PC-3 (cell line): ENCODE data around the gene RIMS4. TPM values are rescaled to one million over a fixed set of nuclear protein-coding genes. Genes with fewer than 3 reads are reported as not detected.

Source experiments
- ATAC-seq: fragments of 200-7000 bp; cut with Tn5 transposase; 2 replicates; pipeline ENCODE4 v1.9.1; 2020; ENCODE audit warnings: mild to moderate bottlenecking, moderate library complexity
- BruUV-seq: library from RNA; stranded (reverse); fragments of 400-500 nt; replicated peaks from 2 replicates; lab custom pipeline; 2021; lab: Mats Ljungman, UMichigan
- CTCF ChIA-PET: fragments of 300-600 bp; sonication (Branson Sonifier 250); formaldehyde crosslinking; loops from one replicate; lab custom pipeline; 2022; ENCODE audit warnings: antibody characterized with exemption; lab: Charles Lee
- POLR2A ChIA-PET: fragments of 300-600 bp; sonication (Branson Sonifier 250); formaldehyde crosslinking; loops from one replicate; lab custom pipeline; 2022; ENCODE audit warnings: antibody characterized with exemption; ENCODE audit not compliant: unreplicated experiment; lab: Charles Lee
- DNase-seq: peaks from one replicate; pipeline ENCODE4 v3.0.0-alpha.2; 2015
- H2AFZ ChIP-seq: fragments of 300-600 bp; sonication (generic); 2 replicates; pipeline ENCODE4 v1.6.0; 2016; ENCODE audit warnings: antibody characterized with exemption, low read length
- H3F3A ChIP-seq: fragments of 300-600 bp; sonication (generic); one replicate; pipeline ENCODE4 v1.6.0; 2017; ENCODE audit warnings: antibody characterized with exemption, low read length, control low read depth, mild to moderate bottlenecking; ENCODE audit not compliant: unreplicated experiment
- H3K27ac ChIP-seq: fragments of 300-600 bp; sonication (generic); 2 replicates; pipeline ENCODE4 v1.5.1; 2016; ENCODE audit warnings: mild to moderate bottlenecking, low read length
- H3K27me3 ChIP-seq: fragments of 300-600 bp; sonication (generic); 2 replicates; pipeline ENCODE4 v1.6.1; 2016; ENCODE audit warnings: low read length, mixed read lengths
- H3K36me3 ChIP-seq: fragments of 300-600 bp; sonication (generic); 2 replicates; pipeline ENCODE4 v1.6.1; 2016; ENCODE audit warnings: low read depth, mixed run types, low read length, mixed read lengths
- H3K4me1 ChIP-seq: fragments of 300-600 bp; sonication (generic); 2 replicates; pipeline ENCODE4 v1.5.1; 2016; ENCODE audit warnings: low read length; ENCODE audit not compliant: insufficient read depth
- H3K4me2 ChIP-seq: fragments of 300-600 bp; sonication (generic); 2 replicates; pipeline ENCODE4 v1.6.0; 2016; ENCODE audit warnings: low read length
- H3K4me3 ChIP-seq: fragments of 300-600 bp; sonication (generic); 2 replicates; pipeline ENCODE4 v1.5.1; 2016; ENCODE audit warnings: mild to moderate bottlenecking, low read length, mixed read lengths
- H3K79me2 ChIP-seq: fragments of 300-600 bp; sonication (generic); 2 replicates; pipeline ENCODE4 v1.6.1; 2017; ENCODE audit warnings: low read length, mixed read lengths
- H3K9ac ChIP-seq: fragments of 300-600 bp; sonication (generic); 2 replicates; pipeline ENCODE4 v1.6.0; 2016; ENCODE audit warnings: mild to moderate bottlenecking, low read length
- H3K9me2 ChIP-seq: fragments of 300-600 bp; sonication (generic); replicated peaks from 2 replicates; pipeline ENCODE4 v1.6.1; 2016; ENCODE audit warnings: mixed run types, low read length, mixed read lengths
- H3K9me3 ChIP-seq: fragments of 300-600 bp; sonication (generic); 2 replicates; pipeline ENCODE4 v1.6.1; 2016; ENCODE audit warnings: low read length, mixed read lengths
- H4K20me1 ChIP-seq: fragments of 300-600 bp; sonication (generic); 2 replicates; pipeline ENCODE4 v1.6.1; 2016; ENCODE audit warnings: low read length, mixed read lengths
- EZH2 ChIP-seq: fragments of 300-600 bp; sonication (generic); IDR thresholded peaks from one replicate; pipeline ENCODE4 v1.6.1; 2017; ENCODE audit warnings: antibody characterized with exemption, mild to moderate bottlenecking, low read length; ENCODE audit not compliant: unreplicated experiment
- EZH2phosphoT487 ChIP-seq: fragments of 300-600 bp; sonication (generic); IDR thresholded peaks from 2 replicates; pipeline ENCODE4 v1.6.1; 2018; ENCODE audit warnings: mild to moderate bottlenecking, antibody characterized with exemption, low read length, borderline replicate concordance
- intact Hi-C: fragments of 100-400 bp; cut with micrococcal nuclease; formaldehyde crosslinking; loops from 2 replicates; pipeline ENCODE4 v1.9.0; 2023
- total RNA-seq: library from RNA; depleted of rRNA; stranded (reverse); fragments of >200 nt; gene quantifications from 2 replicates; pipeline ENCODE4 v1.2.3, GENCODE V29; 2014
- TF ChIP-seq, protein P1 (sequence below): fragments of 300-600 bp; sonication (generic); conservative IDR thresholded peaks from 2 replicates; pipeline ENCODE4 v1.5.1; 2017; ENCODE audit warnings: antibody characterized with exemption, low read depth, mild to moderate bottlenecking, low read length

The RIMS4 gene
- total RNA-seq, 1 experiment from 2014 or later = 0.04 TPM

DNA sequence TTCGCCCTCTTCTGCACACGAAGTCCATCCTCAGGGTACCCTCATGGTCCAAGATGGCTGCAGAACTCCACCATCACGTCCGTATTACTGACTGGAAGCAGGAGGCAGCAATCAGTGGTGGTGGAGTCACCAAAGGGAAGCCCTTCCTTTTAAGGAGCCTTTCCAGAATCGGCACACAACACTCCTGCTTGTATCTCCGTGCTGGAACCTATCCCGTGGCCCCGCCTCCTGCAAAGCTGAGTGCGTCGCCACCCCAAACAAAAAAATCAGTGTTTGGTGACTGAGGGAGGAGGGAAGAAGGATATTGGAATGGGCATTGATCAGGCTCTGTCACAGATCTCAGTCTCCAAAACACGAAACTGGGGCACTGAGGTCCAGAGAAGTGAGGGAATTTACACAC is 101.0 kb downstream of the RIMS4 start:
- ChIA-PET CTCF (no interaction called here), POLR2A (no interaction called here)
- H3K4me1 ChIP-seq = peaks cover 8% of the 10 kb centered on the region
- H3K27ac ChIP-seq = no peak overlapping the region
- no peak overlapping the region for H3K4me3 ChIP-seq
- DNase-seq = no peak
- TF ChIP-seq EZH2 = no peak
- no peak for TF ChIP-seq EZH2phosphoT487
- TF ChIP-seq, protein P1, sequence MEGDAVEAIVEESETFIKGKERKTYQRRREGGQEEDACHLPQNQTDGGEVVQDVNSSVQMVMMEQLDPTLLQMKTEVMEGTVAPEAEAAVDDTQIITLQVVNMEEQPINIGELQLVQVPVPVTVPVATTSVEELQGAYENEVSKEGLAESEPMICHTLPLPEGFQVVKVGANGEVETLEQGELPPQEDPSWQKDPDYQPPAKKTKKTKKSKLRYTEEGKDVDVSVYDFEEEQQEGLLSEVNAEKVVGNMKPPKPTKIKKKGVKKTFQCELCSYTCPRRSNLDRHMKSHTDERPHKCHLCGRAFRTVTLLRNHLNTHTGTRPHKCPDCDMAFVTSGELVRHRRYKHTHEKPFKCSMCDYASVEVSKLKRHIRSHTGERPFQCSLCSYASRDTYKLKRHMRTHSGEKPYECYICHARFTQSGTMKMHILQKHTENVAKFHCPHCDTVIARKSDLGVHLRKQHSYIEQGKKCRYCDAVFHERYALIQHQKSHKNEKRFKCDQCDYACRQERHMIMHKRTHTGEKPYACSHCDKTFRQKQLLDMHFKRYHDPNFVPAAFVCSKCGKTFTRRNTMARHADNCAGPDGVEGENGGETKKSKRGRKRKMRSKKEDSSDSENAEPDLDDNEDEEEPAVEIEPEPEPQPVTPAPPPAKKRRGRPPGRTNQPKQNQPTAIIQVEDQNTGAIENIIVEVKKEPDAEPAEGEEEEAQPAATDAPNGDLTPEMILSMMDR = no peak
- H3K9me3 ChIP-seq = no peaks in the 10 kb centered on the region
- H3K79me2 ChIP-seq = no peaks in the 10 kb centered on the region
- intact Hi-C loops = no loop called here
- no peaks in the 10 kb centered on the region for H4K20me1 ChIP-seq
- no peaks in the 10 kb centered on the region for H3K27me3 ChIP-seq
- no peaks in the 10 kb centered on the region for H3F3A ChIP-seq
- H2AFZ ChIP-seq = no peak overlapping the region
- H3K9ac ChIP-seq = no peak overlapping the region
- H3K9me2 ChIP-seq = no peaks in the 10 kb centered on the region
- no TSS peak for BruUV-seq
- H3K4me2 ChIP-seq = no peak overlapping the region
- H3K36me3 ChIP-seq = no peaks in the 10 kb centered on the region
- ATAC-seq = no peak

DNA sequence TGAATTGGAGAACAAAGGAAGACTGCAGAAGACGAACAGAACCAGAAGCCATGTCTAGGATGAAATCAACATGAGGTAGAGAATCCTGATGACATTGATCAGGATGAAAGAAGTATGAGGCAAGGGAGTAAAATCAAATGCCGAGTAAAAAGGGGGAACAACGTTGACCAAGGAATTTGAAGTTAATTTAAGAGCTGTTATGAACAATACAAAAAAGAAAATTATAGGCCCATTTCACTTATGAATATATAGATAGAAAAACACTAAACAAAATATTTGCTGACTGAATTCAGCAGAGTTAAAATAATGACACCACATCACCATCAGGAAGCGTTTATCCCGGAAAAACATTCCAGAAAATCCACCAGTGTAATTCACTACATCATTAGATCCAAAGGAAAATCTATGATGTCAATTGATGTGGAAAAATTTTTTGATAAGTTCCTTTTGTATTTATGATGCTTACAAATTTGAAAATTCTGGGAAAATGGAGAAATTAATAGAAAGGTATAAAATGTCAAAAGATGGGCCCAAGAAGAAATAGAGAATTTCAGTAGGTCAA is 103.2 kb downstream of the RIMS4 start:
- Histone ChIP-seq H3K4me1 (peaks cover 8% of the 10 kb centered on the region), H3K27ac (no peak overlapping the region), H3F3A (no peaks in the 10 kb centered on the region), H3K9me2 (no peaks in the 10 kb centered on the region), H2AFZ (no peak overlapping the region), H3K4me2 (no peak overlapping the region), H3K9me3 (no peaks in the 10 kb centered on the region), H3K36me3 (no peaks in the 10 kb centered on the region), H3K9ac (no peak overlapping the region), H3K79me2 (no peaks in the 10 kb centered on the region), H4K20me1 (no peaks in the 10 kb centered on the region), H3K4me3 (no peak overlapping the region), H3K27me3 (no peaks in the 10 kb centered on the region)
- ChIA-PET CTCF (no interaction called here), POLR2A (no interaction called here)
- BruUV-seq = no TSS peak
- intact Hi-C loops = no loop called here
- ATAC-seq (no peak), DNase-seq (no peak)
- TF ChIP-seq, protein P1 = no peak
- TF ChIP-seq EZH2 = no peak
- no peak for TF ChIP-seq EZH2phosphoT487

DNA sequence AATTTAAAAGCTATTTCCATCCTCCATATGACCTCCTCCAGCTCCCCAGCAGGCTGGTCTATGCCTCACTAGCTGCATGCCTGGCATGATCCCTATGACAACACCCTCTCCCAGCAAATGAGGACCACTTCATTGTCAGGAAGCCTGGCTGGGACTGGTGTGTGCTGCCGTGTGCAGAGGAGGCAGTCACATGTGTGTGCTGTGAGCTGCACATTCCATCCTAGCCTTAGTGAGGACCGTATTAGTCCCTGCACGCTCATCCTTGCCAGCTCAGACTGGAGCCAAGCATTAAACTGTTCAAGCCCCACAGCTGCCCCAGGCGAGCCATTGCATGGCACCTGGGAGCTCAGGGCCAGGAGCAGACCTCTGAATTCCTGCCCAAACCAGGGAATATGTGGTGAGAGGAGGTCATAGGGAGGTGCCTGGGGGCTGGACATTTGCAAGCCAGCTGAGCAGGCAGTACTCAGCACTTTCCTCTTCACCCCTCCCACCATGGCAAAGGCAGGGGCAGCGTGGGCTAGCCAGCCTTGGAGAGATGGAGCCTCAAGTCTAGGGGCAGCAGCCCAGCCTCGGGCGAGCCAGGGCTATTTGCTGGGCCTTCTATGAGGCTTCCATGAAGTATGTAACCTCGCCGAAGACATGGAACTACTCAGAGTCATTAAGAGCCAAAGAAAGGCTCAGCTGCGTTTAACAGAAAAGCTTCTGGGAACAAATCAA is 103.9 kb downstream of the RIMS4 start:
- TF ChIP-seq EZH2phosphoT487 = no peak
- TF ChIP-seq, protein P1 = no peak
- TF ChIP-seq EZH2 = no peak
- H3K36me3 ChIP-seq = no peaks in the 10 kb centered on the region
- no peaks in the 10 kb centered on the region for H3K9me3 ChIP-seq
- H3K4me1 ChIP-seq = peaks cover 12% of the 10 kb centered on the region
- intact Hi-C loops = no loop called here
- no peaks in the 10 kb centered on the region for H3K79me2 ChIP-seq
- no peak overlapping the region for H2AFZ ChIP-seq
- no peak overlapping the region for H3K9ac ChIP-seq
- H3K27me3 ChIP-seq = no peaks in the 10 kb centered on the region
- H3K4me2 ChIP-seq = no peak overlapping the region
- no peaks in the 10 kb centered on the region for H3F3A ChIP-seq
- DNase-seq (no peak), ATAC-seq (no peak)
- POLR2A ChIA-PET = no interaction called here
- CTCF ChIA-PET = interaction anchor here (0.7 kb wide), 1 partner anchor 14 kb away, joined by 3 read pairs; no protein-coding TSS in a partner anchor
- H3K27ac ChIP-seq = no peak overlapping the region
- no peaks in the 10 kb centered on the region for H4K20me1 ChIP-seq
- H3K4me3 ChIP-seq = no peak overlapping the region
- no TSS peak for BruUV-seq
- no peaks in the 10 kb centered on the region for H3K9me2 ChIP-seq
